Panc1 (cell line): ENCODE data around the gene DOCK3.

Source experiments
- TF ChIP-seq, protein P1 (sequence below): fragments of 450-650 bp; IDR thresholded peaks from 2 replicates; pipeline ENCODE4 v1.5.1; 2017; ENCODE audit warnings: mild to moderate bottlenecking
- TF ChIP-seq, protein P2 (sequence below), 2 experiments: IDR thresholded peaks; 2 replicates each; pipeline ENCODE4 v1.6.1; 2011 to 2012; ENCODE audit warnings: low read depth in 2 of 2, control low read depth in 1 of 2, low read length in 1 of 2, mild to moderate bottlenecking in 1 of 2, moderate library complexity in 1 of 2; ENCODE audit not compliant: insufficient read depth in 1 of 2

DNA sequence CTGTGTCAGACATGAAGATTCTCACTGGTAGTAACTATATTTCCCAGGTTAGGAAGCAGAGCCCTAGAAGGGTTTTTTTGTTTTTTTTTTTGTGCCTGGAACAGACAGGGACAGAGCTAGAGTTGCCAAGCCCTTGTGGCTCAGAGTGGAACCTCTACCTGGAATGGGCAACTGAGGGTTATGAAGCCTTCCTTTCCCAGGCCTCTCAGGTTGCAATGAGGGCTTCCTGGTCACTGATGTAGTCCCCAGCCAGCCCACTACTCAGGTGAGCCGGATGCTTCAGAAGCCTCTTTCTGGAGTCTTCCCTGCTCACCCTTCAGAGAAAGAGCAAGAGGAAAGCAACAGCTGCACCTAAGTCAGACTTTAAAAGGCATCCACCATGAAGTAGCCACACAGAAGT lies 661.5 kb downstream of the DOCK3 start:
- TF ChIP-seq, protein P1, sequence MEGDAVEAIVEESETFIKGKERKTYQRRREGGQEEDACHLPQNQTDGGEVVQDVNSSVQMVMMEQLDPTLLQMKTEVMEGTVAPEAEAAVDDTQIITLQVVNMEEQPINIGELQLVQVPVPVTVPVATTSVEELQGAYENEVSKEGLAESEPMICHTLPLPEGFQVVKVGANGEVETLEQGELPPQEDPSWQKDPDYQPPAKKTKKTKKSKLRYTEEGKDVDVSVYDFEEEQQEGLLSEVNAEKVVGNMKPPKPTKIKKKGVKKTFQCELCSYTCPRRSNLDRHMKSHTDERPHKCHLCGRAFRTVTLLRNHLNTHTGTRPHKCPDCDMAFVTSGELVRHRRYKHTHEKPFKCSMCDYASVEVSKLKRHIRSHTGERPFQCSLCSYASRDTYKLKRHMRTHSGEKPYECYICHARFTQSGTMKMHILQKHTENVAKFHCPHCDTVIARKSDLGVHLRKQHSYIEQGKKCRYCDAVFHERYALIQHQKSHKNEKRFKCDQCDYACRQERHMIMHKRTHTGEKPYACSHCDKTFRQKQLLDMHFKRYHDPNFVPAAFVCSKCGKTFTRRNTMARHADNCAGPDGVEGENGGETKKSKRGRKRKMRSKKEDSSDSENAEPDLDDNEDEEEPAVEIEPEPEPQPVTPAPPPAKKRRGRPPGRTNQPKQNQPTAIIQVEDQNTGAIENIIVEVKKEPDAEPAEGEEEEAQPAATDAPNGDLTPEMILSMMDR, result no peak
- TF ChIP-seq, protein P2, sequence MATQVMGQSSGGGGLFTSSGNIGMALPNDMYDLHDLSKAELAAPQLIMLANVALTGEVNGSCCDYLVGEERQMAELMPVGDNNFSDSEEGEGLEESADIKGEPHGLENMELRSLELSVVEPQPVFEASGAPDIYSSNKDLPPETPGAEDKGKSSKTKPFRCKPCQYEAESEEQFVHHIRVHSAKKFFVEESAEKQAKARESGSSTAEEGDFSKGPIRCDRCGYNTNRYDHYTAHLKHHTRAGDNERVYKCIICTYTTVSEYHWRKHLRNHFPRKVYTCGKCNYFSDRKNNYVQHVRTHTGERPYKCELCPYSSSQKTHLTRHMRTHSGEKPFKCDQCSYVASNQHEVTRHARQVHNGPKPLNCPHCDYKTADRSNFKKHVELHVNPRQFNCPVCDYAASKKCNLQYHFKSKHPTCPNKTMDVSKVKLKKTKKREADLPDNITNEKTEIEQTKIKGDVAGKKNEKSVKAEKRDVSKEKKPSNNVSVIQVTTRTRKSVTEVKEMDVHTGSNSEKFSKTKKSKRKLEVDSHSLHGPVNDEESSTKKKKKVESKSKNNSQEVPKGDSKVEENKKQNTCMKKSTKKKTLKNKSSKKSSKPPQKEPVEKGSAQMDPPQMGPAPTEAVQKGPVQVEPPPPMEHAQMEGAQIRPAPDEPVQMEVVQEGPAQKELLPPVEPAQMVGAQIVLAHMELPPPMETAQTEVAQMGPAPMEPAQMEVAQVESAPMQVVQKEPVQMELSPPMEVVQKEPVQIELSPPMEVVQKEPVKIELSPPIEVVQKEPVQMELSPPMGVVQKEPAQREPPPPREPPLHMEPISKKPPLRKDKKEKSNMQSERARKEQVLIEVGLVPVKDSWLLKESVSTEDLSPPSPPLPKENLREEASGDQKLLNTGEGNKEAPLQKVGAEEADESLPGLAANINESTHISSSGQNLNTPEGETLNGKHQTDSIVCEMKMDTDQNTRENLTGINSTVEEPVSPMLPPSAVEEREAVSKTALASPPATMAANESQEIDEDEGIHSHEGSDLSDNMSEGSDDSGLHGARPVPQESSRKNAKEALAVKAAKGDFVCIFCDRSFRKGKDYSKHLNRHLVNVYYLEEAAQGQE (IDR thresholded peaks at IDR 0.05; ENCODE audit: insufficient read depth in 1 of 2, low read depth in 2 of 2, low read length in 1 of 2), result no peak
